HepG2 (cell line): ENCODE results near the gene DLG2. TPM values are rescaled to one million over a fixed set of nuclear protein-coding genes. Genes with fewer than 3 reads are reported as not detected.

ENCODE experiments used
- ATAC-seq: fragments of 200-7000 bp; cut with Tn5 transposase; 3 replicates; pipeline ENCODE4 v1.9.1; 2020; ENCODE audit warnings: mild to moderate bottlenecking, moderate library complexity
- BruUV-seq: library from RNA; stranded (reverse); fragments of 400-500 nt; replicated peaks from 2 replicates; lab custom pipeline; 2021; lab: Mats Ljungman, UMichigan
- CTCF ChIA-PET: fragments of 300-600 bp; formaldehyde crosslinking; extraction: SDS; loops from one replicate; lab custom pipeline; 2021; ENCODE audit warnings: low total read pairs, inconsistent platforms, low intra/inter-chr PET ratio; lab: Yijun Ruan, JAX
- POLR2A ChIA-PET: fragments of 350-600 bp; sonication (Branson Sonifier 250); formaldehyde crosslinking; loops from one replicate; lab custom pipeline; 2020; ENCODE audit warnings: antibody characterized with exemption, inconsistent platforms; lab: Yijun Ruan, JAX
- DNase-seq: peaks from one replicate; pipeline ENCODE4 v3.0.0-alpha.2; 2015; ENCODE audit warnings: low spot score
- FAIRE-seq: peaks from 3 replicates; lab custom pipeline; 2011; peaks lifted over from hg19 to GRCh38; lab: Jason Lieb, UNC
- H2AFZ ChIP-seq: one replicate; pipeline ENCODE4 v1.6.1; 2011; ENCODE audit warnings: low read length, inconsistent platforms
- H3K27ac ChIP-seq: fragments of 300-600 bp; 3 replicates; pipeline ENCODE4 v1.8.0; 2011; ENCODE audit warnings: mixed run types, mild to moderate bottlenecking, mixed read lengths, low read length, inconsistent platforms; ENCODE audit not compliant: insufficient read depth; ENCODE audit errors: extremely low read length
- H3K27me3 ChIP-seq, 2 experiments: fragments of 200-600 bp in 1 of 2; 2 replicates in 1 of 2; 3 replicates in 1 of 2; pipeline versions ENCODE4 v1.6.0 to v1.8.0; 2011; ENCODE audit warnings: low read length in 2 of 2, mild to moderate bottlenecking in 2 of 2, moderate library complexity in 2 of 2, inconsistent platforms in 1 of 2; ENCODE audit not compliant: insufficient read depth in 2 of 2, control insufficient read depth in 1 of 2
- H3K36me3 ChIP-seq, 2 experiments: fragments of 200-600 bp in 1 of 2; replicated peaks in 1 of 2; 2 replicates in 1 of 2; 3 replicates in 1 of 2; pipeline versions ENCODE4 v1.5.1 to v1.8.0; 2011; ENCODE audit warnings: low read length in 2 of 2, inconsistent platforms in 1 of 2; ENCODE audit not compliant: insufficient read depth in 2 of 2, control insufficient read depth in 1 of 2
- H3K4me1 ChIP-seq: 2 replicates; pipeline ENCODE4 v1.5.1; 2012; ENCODE audit warnings: low read length, inconsistent platforms; ENCODE audit not compliant: insufficient read depth
- H3K4me2 ChIP-seq: 2 replicates; pipeline ENCODE4 v1.6.0; 2011; ENCODE audit warnings: low read depth, low read length, inconsistent platforms
- H3K4me3 ChIP-seq, 3 experiments: fragments of 200-600 bp in 1 of 3; sonication (generic), shearing (Covaris generic) in 1 of 3; replicated peaks in 1 of 3; 2 replicates each; pipeline ENCODE4 v1.5.1; 2011 to 2016; ENCODE audit warnings: low read length in 3 of 3, inconsistent platforms in 2 of 3, low read depth in 2 of 3, mild to moderate bottlenecking in 2 of 3, control low read depth in 1 of 3, mixed read lengths in 1 of 3; ENCODE audit not compliant: insufficient read depth in 1 of 3
- H3K79me2 ChIP-seq: one replicate; pipeline ENCODE4 v1.6.1; 2011; ENCODE audit warnings: low read length, inconsistent platforms; ENCODE audit not compliant: insufficient read depth
- H3K9ac ChIP-seq: 2 replicates; pipeline ENCODE4 v1.6.0; 2011; ENCODE audit warnings: mild to moderate bottlenecking, low read depth, low read length, inconsistent platforms; ENCODE audit not compliant: insufficient read depth
- H3K9me3 ChIP-seq: 2 replicates; pipeline ENCODE4 v1.5.1; 2012; ENCODE audit warnings: mild to moderate bottlenecking, low read length
- H4K20me1 ChIP-seq: 2 replicates; pipeline ENCODE4 v1.6.0; 2011; ENCODE audit warnings: inconsistent platforms, mild to moderate bottlenecking, low read length, moderate library complexity; ENCODE audit not compliant: insufficient read depth
- BRD4 ChIP-seq: sonication (generic); formaldehyde crosslinking; IDR thresholded peaks from 2 replicates; pipeline ENCODE4 v1.4.0; 2020; ENCODE audit warnings: missing genetic modification reagents
- FIP1L1 ChIP-seq: fragments of 200-400 bp; formaldehyde crosslinking; IDR thresholded peaks from 2 replicates; pipeline ENCODE4 v1.6.1; 2018; ENCODE audit warnings: low read depth, mild to moderate bottlenecking, low read length, moderate library complexity, borderline replicate concordance; ENCODE audit not compliant: insufficient read depth
- FOXM1 ChIP-seq: sonication (generic); formaldehyde crosslinking; IDR thresholded peaks from 2 replicates; pipeline ENCODE4 v1.5.0; 2020; ENCODE audit warnings: missing genetic modification reagents
- NFYC ChIP-seq: IDR thresholded peaks from 2 replicates; pipeline ENCODE4 v1.6.1; 2016; ENCODE audit warnings: missing genetic modification reagents, missing compliant biosample characterization
- NR2F1 ChIP-seq, 2 experiments: fragments of 450-650 bp in 1 of 2; formaldehyde crosslinking in 1 of 2; IDR thresholded peaks; 2 replicates each; pipeline versions ENCODE4 v1.5.0 to v1.6.1; 2016 to 2020; ENCODE audit warnings: mild to moderate bottlenecking in 1 of 2, missing compliant biosample characterization in 1 of 2, missing genetic modification reagents in 1 of 2, moderate library complexity in 1 of 2
- SOX13 ChIP-seq, 3 experiments: fragments of 450-650 bp in 1 of 3; sonication (generic) in 1 of 3; formaldehyde crosslinking in 1 of 3; IDR thresholded peaks in 2 of 3; conservative IDR thresholded peaks in 1 of 3; 2 replicates each; pipeline versions ENCODE4 v1.5.0 to v1.6.1; 2016 to 2020; ENCODE audit warnings: antibody characterized with exemption in 1 of 3, mild to moderate bottlenecking in 1 of 3, missing compliant biosample characterization in 1 of 3, missing genetic modification reagents in 1 of 3, moderate library complexity in 1 of 3
- ZNF354B ChIP-seq: sonication (generic); formaldehyde crosslinking; IDR thresholded peaks from 2 replicates; pipeline ENCODE4 v1.8.0; 2022; ENCODE audit warnings: mild to moderate bottlenecking, missing genetic modification reagents
- ZNF441 ChIP-seq: sonication (generic); formaldehyde crosslinking; IDR thresholded peaks from 2 replicates; pipeline ENCODE4 v1.7.0; 2021; ENCODE audit warnings: missing genetic modification reagents, borderline replicate concordance
- ZNF720 ChIP-seq: sonication (generic); formaldehyde crosslinking; IDR thresholded peaks from 2 replicates; pipeline ENCODE4 v1.4.0; 2020; ENCODE audit warnings: missing genetic modification reagents
- whole genome bisulfite sequencing: methylation state at CpG from one replicate; pipeline ENCODE4 v1.1.6; 2017; ENCODE audit warnings: low lambda C conversion rate; 5-methylcytosine and 5-hydroxymethylcytosine counted together
- in situ Hi-C: cut with HindIII; loops from 2 replicates; pipeline ENCODE4 v1.10.0; 2017; ENCODE audit warnings: low pct_unique_long_range_greater_than_20kb; ENCODE audit not compliant: extremely low pct_ligation_motif_present
- intact Hi-C: fragments of 100-400 bp; cut with micrococcal nuclease; formaldehyde crosslinking; loops from one replicate; pipeline ENCODE4 v1.10.0; 2022; ENCODE audit not compliant: unreplicated experiment
- polyA plus RNA-seq, 8 experiments: library from polyadenylated mRNA; depleted of rRNA in 3 of 8; stranded (reverse) in 7 of 8; unstranded in 1 of 8; fragments of >200 nt; fragmentation: Illumina TruSeq in 4 of 8; extraction: Trizol in 4 of 8; gene quantifications; 2 replicates each; pipeline versions ENCODE4 v1.2.1 to v1.2.3, GENCODE V29; 2011 to 2016; ENCODE audit warnings: low read depth in 4 of 8, missing spikeins in 1 of 8, mixed read lengths in 1 of 8; ENCODE audit not compliant: insufficient read depth in 1 of 8
- total RNA-seq, 5 experiments: library from RNA; depleted of rRNA; stranded (reverse); fragments of >200 nt; fragmentation: Illumina TruSeq; extraction: Trizol; gene quantifications; 2 replicates each; pipeline ENCODE4 v1.2.3, GENCODE V29; 2016; ENCODE audit warnings: low read depth in 1 of 5
- TF ChIP-seq, protein P1 (sequence below): sonication (generic); formaldehyde crosslinking; IDR thresholded peaks from 2 replicates; pipeline ENCODE4; 2020; ENCODE audit warnings: missing genetic modification reagents, mild to moderate bottlenecking, borderline replicate concordance
- TF ChIP-seq, protein P2 (sequence below): sonication (generic); formaldehyde crosslinking; IDR thresholded peaks from 2 replicates; pipeline ENCODE4 v1.8.0; 2022; ENCODE audit warnings: low read depth, missing genetic modification reagents
- TF ChIP-seq, protein P3 (sequence below): sonication (generic); formaldehyde crosslinking; IDR thresholded peaks from 2 replicates; pipeline ENCODE4 v1.4.0; 2020; ENCODE audit warnings: missing genetic modification reagents

The DLG2 gene
- total and polyA plus RNA-seq, 2 of the 13 experiments (the other 11 are each of a cell fraction or from before 2014, with no cell fraction given): 0.46 to 1.0 TPM

DNA sequence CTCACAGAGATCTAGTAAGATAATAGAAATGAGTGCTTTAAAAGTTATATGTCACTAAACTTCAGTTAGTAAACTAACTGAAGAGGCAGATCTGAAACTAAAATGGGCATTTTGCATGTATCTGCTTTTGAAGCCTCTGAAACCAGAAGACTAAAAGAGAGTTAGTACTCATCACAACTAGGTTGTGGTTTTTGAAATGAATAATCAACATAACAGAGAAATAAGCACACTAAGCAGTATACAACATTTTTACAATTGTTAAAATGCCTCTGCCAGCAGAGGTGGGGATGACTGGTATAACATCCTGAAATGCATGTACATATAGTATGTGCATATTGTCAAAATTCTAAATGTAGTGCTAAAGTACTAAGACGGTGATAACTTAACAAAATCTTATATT is 564.5 kb downstream of the DLG2 start:
- POLR2A ChIA-PET: no interaction called here
- no peak for TF ChIP-seq ZNF354B
- no peak for TF ChIP-seq FIP1L1
- Histone ChIP-seq H3K4me3 (no peak overlapping the region), H3K27me3 (no peaks in the 10 kb centered on the region), H3K9me3 (no peaks in the 10 kb centered on the region), H3K27ac (no peak overlapping the region), H3K36me3 (no peaks in the 10 kb centered on the region), H2AFZ (no peak overlapping the region), H3K79me2 (no peaks in the 10 kb centered on the region), H3K4me2 (no peak overlapping the region), H3K9ac (no peak overlapping the region), H3K4me1 (no peaks in the 10 kb centered on the region), H4K20me1 (no peaks in the 10 kb centered on the region)
- CTCF ChIA-PET: no interaction called here
- intact Hi-C loops: no loop called here
- WGBS: 6% methylated on average over 1 of the region's 1 CpG
- ATAC-seq (no peak), FAIRE-seq (no peak), DNase-seq (no peak)
- BruUV-seq: no TSS peak
- in situ Hi-C loops: no loop called here

DNA sequence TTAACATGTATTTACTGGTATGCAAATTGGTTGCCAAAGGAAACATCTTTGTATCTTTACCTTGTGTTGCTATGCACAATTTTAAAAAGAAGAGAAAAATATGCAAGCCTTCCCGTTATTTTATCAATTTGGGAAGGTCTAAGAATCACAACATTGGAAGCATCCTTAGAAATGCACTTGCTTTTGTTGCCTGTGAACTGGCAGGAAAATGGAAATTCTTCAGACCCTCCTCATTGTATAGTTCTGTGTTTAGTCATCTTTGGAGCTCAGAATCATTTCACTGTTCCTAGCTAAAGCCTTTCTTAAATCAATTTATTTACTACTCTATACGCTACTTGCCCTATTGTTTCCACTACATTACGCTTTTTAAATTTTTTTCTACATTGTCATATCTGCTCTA is 574.5 kb downstream of the DLG2 start:
- DNase-seq: no peak
- in situ Hi-C loops: no loop called here
- H3K27ac ChIP-seq: no peak overlapping the region
- no peaks in the 10 kb centered on the region for H3K36me3 ChIP-seq
- H2AFZ ChIP-seq: no peak overlapping the region
- no peaks in the 10 kb centered on the region for H3K4me1 ChIP-seq
- no peak for ATAC-seq
- no peaks in the 10 kb centered on the region for H4K20me1 ChIP-seq
- no peaks in the 10 kb centered on the region for H3K9me3 ChIP-seq
- FAIRE-seq: no peak
- H3K4me2 ChIP-seq: no peak overlapping the region
- no peak overlapping the region for H3K9ac ChIP-seq
- no peaks in the 10 kb centered on the region for H3K79me2 ChIP-seq
- ChIA-PET POLR2A (no interaction called here), CTCF (no interaction called here)
- 5% methylated on average over 3 of the region's 3 CpGs for WGBS
- H3K27me3 ChIP-seq: no peaks in the 10 kb centered on the region
- BruUV-seq: no TSS peak
- intact Hi-C loops: no loop called here
- H3K4me3 ChIP-seq: no peak overlapping the region
- TF ChIP-seq, protein P1, sequence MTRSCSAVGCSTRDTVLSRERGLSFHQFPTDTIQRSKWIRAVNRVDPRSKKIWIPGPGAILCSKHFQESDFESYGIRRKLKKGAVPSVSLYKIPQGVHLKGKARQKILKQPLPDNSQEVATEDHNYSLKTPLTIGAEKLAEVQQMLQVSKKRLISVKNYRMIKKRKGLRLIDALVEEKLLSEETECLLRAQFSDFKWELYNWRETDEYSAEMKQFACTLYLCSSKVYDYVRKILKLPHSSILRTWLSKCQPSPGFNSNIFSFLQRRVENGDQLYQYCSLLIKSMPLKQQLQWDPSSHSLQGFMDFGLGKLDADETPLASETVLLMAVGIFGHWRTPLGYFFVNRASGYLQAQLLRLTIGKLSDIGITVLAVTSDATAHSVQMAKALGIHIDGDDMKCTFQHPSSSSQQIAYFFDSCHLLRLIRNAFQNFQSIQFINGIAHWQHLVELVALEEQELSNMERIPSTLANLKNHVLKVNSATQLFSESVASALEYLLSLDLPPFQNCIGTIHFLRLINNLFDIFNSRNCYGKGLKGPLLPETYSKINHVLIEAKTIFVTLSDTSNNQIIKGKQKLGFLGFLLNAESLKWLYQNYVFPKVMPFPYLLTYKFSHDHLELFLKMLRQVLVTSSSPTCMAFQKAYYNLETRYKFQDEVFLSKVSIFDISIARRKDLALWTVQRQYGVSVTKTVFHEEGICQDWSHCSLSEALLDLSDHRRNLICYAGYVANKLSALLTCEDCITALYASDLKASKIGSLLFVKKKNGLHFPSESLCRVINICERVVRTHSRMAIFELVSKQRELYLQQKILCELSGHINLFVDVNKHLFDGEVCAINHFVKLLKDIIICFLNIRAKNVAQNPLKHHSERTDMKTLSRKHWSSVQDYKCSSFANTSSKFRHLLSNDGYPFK (CRISPR knock-in tag): no peak
- TF ChIP-seq, protein P2, sequence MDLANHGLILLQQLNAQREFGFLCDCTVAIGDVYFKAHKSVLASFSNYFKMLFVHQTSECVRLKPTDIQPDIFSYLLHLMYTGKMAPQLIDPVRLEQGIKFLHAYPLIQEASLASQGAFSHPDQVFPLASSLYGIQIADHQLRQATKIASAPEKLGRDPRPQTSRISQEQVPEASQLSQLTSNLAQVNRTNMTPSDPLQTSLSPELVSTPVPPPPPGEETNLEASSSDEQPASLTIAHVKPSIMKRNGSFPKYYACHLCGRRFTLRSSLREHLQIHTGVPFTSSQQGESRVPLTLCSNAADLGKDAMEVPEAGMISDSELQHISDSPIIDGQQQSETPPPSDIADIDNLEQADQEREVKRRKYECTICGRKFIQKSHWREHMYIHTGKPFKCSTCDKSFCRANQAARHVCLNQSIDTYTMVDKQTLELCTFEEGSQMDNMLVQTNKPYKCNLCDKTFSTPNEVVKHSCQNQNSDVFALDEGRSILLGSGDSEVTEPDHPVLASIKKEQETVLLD (CRISPR knock-in tag): no peak
- TF ChIP-seq BRD4 (CRISPR knock-in tag) (no peak), NFYC (CRISPR knock-in tag) (no peak), SOX13 (IDR thresholded peaks at IDR 0.05) (no peak), SOX13 (CRISPR knock-in tag; conservative IDR thresholded peaks at IDR 0.05 in 1 of 2, IDR thresholded peaks at IDR 0.05 in 1 of 2) (no peak), FOXM1 (CRISPR knock-in tag) (no peak), ZNF441 (CRISPR knock-in tag) (no peak), ZNF720 (CRISPR knock-in tag) (no peak), NR2F1 (CRISPR knock-in tag; IDR thresholded peaks at IDR 0.05) (no peak)
- TF ChIP-seq, protein P3, sequence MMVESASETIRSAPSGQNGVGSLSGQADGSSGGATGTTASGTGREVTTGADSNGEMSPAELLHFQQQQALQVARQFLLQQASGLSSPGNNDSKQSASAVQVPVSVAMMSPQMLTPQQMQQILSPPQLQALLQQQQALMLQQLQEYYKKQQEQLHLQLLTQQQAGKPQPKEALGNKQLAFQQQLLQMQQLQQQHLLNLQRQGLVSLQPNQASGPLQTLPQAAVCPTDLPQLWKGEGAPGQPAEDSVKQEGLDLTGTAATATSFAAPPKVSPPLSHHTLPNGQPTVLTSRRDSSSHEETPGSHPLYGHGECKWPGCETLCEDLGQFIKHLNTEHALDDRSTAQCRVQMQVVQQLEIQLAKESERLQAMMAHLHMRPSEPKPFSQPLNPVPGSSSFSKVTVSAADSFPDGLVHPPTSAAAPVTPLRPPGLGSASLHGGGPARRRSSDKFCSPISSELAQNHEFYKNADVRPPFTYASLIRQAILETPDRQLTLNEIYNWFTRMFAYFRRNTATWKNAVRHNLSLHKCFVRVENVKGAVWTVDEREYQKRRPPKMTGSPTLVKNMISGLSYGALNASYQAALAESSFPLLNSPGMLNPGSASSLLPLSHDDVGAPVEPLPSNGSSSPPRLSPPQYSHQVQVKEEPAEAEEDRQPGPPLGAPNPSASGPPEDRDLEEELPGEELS: no peak
